T-cell (primary cell): ENCODE data around the gene REXO4. TPM values are rescaled to one million over a fixed set of nuclear protein-coding genes. Genes with fewer than 3 reads are reported as not detected.

Source experiments
- ATAC-seq, 4 experiments: fragments of 200-7000 bp in 3 of 4; fragments of 150-1000 bp in 1 of 4; cut with Tn5 transposase; replicated peaks in 1 of 4; 1 replicate in 3 of 4; 2 replicates in 1 of 4; pipeline ENCODE4 v1.10.0; 2021; ENCODE audit warnings: moderate library complexity in 3 of 4, mild to moderate bottlenecking in 2 of 4, moderate number of reproducible peaks in 1 of 4
- CTCF ChIA-PET, 2 donors: fragments of 300-600 bp; sonication (Branson Sonifier 250); formaldehyde crosslinking; loops; one replicate each; lab custom pipeline; 2022; ENCODE audit warnings: antibody characterized with exemption in 2 of 2; lab: Charles Lee
- POLR2A ChIA-PET, 2 donors: fragments of 300-600 bp; sonication (Branson Sonifier 250); formaldehyde crosslinking; loops; one replicate each; lab custom pipeline; 2022; ENCODE audit warnings: antibody characterized with exemption in 2 of 2; lab: Charles Lee
- DNase-seq, 35 experiments: peaks; one replicate each; pipeline versions ENCODE4 v3.0.0 to v3.0.0-alpha.2; 2013 to 2023
- H3K27ac ChIP-seq: one replicate; pipeline ENCODE4 v1.5.1; 2013; ENCODE audit warnings: low read length
- H3K27me3 ChIP-seq, 2 experiments: replicated peaks in 1 of 2; 1 replicate in 1 of 2; 2 replicates in 1 of 2; pipeline versions ENCODE4 v1.6.1 to v1.7.0; 2013; ENCODE audit warnings: low read length in 1 of 2, mixed read lengths in 1 of 2; ENCODE audit not compliant: control insufficient read depth in 2 of 2, insufficient read depth in 2 of 2; ENCODE audit errors: extremely low read depth in 1 of 2
- H3K36me3 ChIP-seq, 2 donors: 1 replicate in 1 of 2; 2 replicates in 1 of 2; pipeline versions ENCODE4 v1.6.1 to v1.7.0; 2013; ENCODE audit warnings: low read length in 1 of 2; ENCODE audit not compliant: control insufficient read depth in 2 of 2, insufficient read depth in 1 of 2; ENCODE audit errors: extremely low read depth in 1 of 2
- H3K4me1 ChIP-seq, 2 experiments: 1 replicate in 1 of 2; 2 replicates in 1 of 2; pipeline versions ENCODE4 v1.6.1 to v1.7.0; 2013; ENCODE audit warnings: low read length in 2 of 2, mixed read lengths in 1 of 2; ENCODE audit not compliant: insufficient read depth in 2 of 2, control insufficient read depth in 1 of 2; ENCODE audit errors: extremely low read depth in 1 of 2
- H3K4me3 ChIP-seq, 2 donors: 1 replicate in 1 of 2; 2 replicates in 1 of 2; pipeline versions ENCODE4 v1.5.1 to v1.7.0; 2013; ENCODE audit warnings: mild to moderate bottlenecking in 2 of 2, low read length in 1 of 2, moderate library complexity in 1 of 2; ENCODE audit not compliant: control insufficient read depth in 1 of 2; ENCODE audit errors: extremely low read depth in 1 of 2
- H3K9me3 ChIP-seq: 2 replicates; pipeline ENCODE4 v1.7.0; 2013
- H3K27ac Mint-ChIP-seq, 2 donors: one replicate each; pipeline ENCODE4 v1.8.0; 2020 to 2021; ENCODE audit warnings: mild to moderate bottlenecking in 2 of 2, mixed read lengths in 2 of 2
- H3K27me3 Mint-ChIP-seq, 2 donors: one replicate each; pipeline ENCODE4 v1.8.0; 2021 to 2022; ENCODE audit warnings: mixed read lengths in 2 of 2
- H3K36me3 Mint-ChIP-seq: one replicate; pipeline ENCODE4 v1.8.0; 2021; ENCODE audit warnings: mixed read lengths
- H3K4me1 Mint-ChIP-seq, 3 donors: one replicate each; pipeline ENCODE4 v1.8.0; 2020 to 2022; ENCODE audit warnings: mixed read lengths in 3 of 3, mild to moderate bottlenecking in 1 of 3
- H3K4me3 Mint-ChIP-seq, 3 donors: one replicate each; pipeline ENCODE4 v1.8.0; 2020 to 2022; ENCODE audit warnings: mild to moderate bottlenecking in 3 of 3, mixed read lengths in 3 of 3, moderate library complexity in 3 of 3
- H3K9me3 Mint-ChIP-seq, 3 donors: one replicate each; pipeline ENCODE4 v1.8.0; 2020 to 2022; ENCODE audit warnings: mixed read lengths in 3 of 3
- WGBS: methylation state at CpG from one replicate; pipeline ENCODE4 v1.1.5; 2013; ENCODE audit warnings: missing lambda C conversion rate; ENCODE audit not compliant: insufficient coverage; 5-methylcytosine and 5-hydroxymethylcytosine counted together
- total RNA-seq, 35 experiments: library from RNA in 6 of 35; stranded (reverse) in 6 of 35; fragments of 120-200 nt in 1 of 35; gene quantifications; one replicate each; pipeline versions ENCODE4 v1.2.1 to v1.2.4 and lab custom pipeline; 2013 to 2026

The REXO4 gene
- total RNA-seq, 5 donors from 2014 or later (not counting 1 experiment from before 2014, with no cell fraction given) = 23.6 to 44.5 (median 34.9) TPM

- Histone ChIP-seq H3K4me3 (no peak overlapping the region), H3K9me3 (no peaks in the 10 kb centered on the region), H3K27me3 (peaks cover 0 to 15% of the 10 kb centered on the region in 2 experiments), H3K27ac (no peak overlapping the region), H3K4me1 (no peaks in the 10 kb centered on the region), H3K36me3 (no peaks in the 10 kb centered on the region)
- no peaks in the 10 kb centered on the region for H3K9me3 Mint-ChIP-seq
- no peak overlapping the region for H3K27ac Mint-ChIP-seq
- ATAC-seq (no peak), DNase-seq (no peak)
- ChIA-PET POLR2A (no interaction called here), CTCF (no interaction called here)
- no peak overlapping the region for H3K4me3 Mint-ChIP-seq
- 82% methylated on average over 12 of the region's 14 CpGs for WGBS
- no peaks in the 10 kb centered on the region for H3K36me3 Mint-ChIP-seq
- peaks cover 0 to 8% of the 10 kb centered on the region in 2 donors for H3K27me3 Mint-ChIP-seq
- no peaks in the 10 kb centered on the region for H3K4me1 Mint-ChIP-seq
Measured at GRCh38 chr9:133385452-133385851, 32.4 kb downstream of the REXO4 start.

- Mint-ChIP-seq H3K27me3 (peaks cover 0 to 4% of the 10 kb centered on the region in 2 donors), H3K36me3 (no peaks in the 10 kb centered on the region), H3K4me3 (no peak overlapping the region), H3K27ac (no peak overlapping the region), H3K9me3 (no peaks in the 10 kb centered on the region), H3K4me1 (no peaks in the 10 kb centered on the region)
- Histone ChIP-seq H3K9me3 (no peaks in the 10 kb centered on the region), H3K27ac (no peak overlapping the region), H3K27me3 (peaks cover 0 to 11% of the 10 kb centered on the region in 2 experiments), H3K4me1 (no peaks in the 10 kb centered on the region), H3K36me3 (no peaks in the 10 kb centered on the region), H3K4me3 (no peak overlapping the region)
- CTCF ChIA-PET = no interaction called here
- POLR2A ChIA-PET = no interaction called here
- ATAC-seq (no peak), DNase-seq (no peak)
- 91% methylated on average over 13 of the region's 17 CpGs for WGBS
Measured at GRCh38 chr9:133384736-133385321, 33.0 kb downstream of the REXO4 start.

- ATAC-seq (no peak), DNase-seq (no peak)
- H3K4me3 ChIP-seq = no peak overlapping the region
- H3K9me3 Mint-ChIP-seq = no peaks in the 10 kb centered on the region
- H3K36me3 ChIP-seq = no peaks in the 10 kb centered on the region
- no peaks in the 10 kb centered on the region for H3K27me3 ChIP-seq
- H3K27ac Mint-ChIP-seq = no peak overlapping the region
- H3K27ac ChIP-seq = no peak overlapping the region
- no peaks in the 10 kb centered on the region for H3K27me3 Mint-ChIP-seq
- no peaks in the 10 kb centered on the region for H3K4me1 ChIP-seq
- no peaks in the 10 kb centered on the region for H3K36me3 Mint-ChIP-seq
- H3K4me3 Mint-ChIP-seq = no peak overlapping the region
- ChIA-PET POLR2A (no interaction called here), CTCF (interaction anchor here in 1 of 2 donors (0.5 kb wide), 1 partner anchor 195 kb away, joined by 4 read pairs; no protein-coding TSS in a partner anchor)
- H3K9me3 ChIP-seq = no peaks in the 10 kb centered on the region
- WGBS = 67% methylated on average over 3 of the region's 3 CpGs
- no peaks in the 10 kb centered on the region for H3K4me1 Mint-ChIP-seq
Measured at GRCh38 chr9:133383438-133383837, 34.4 kb downstream of the REXO4 start.

- Mint-ChIP-seq H3K36me3 (no peaks in the 10 kb centered on the region), H3K27ac (no peak overlapping the region), H3K9me3 (no peaks in the 10 kb centered on the region), H3K4me1 (no peaks in the 10 kb centered on the region), H3K4me3 (no peak overlapping the region), H3K27me3 (no peaks in the 10 kb centered on the region)
- H3K4me3 ChIP-seq = no peak overlapping the region
- no peak for DNase-seq
- POLR2A ChIA-PET = no interaction called here
- no peaks in the 10 kb centered on the region for H3K4me1 ChIP-seq
- CTCF ChIA-PET = no interaction called here
- no peak overlapping the region for H3K27ac ChIP-seq
- H3K27me3 ChIP-seq = no peaks in the 10 kb centered on the region
- no peak for ATAC-seq
- H3K9me3 ChIP-seq = no peaks in the 10 kb centered on the region
- 78% methylated on average over 4 of the region's 4 CpGs for WGBS
- no peaks in the 10 kb centered on the region for H3K36me3 ChIP-seq
Measured at GRCh38 chr9:133382507-133383141, 35.2 kb downstream of the REXO4 start.

- no peak for ATAC-seq
- H3K27ac ChIP-seq = no peak overlapping the region
- ChIA-PET CTCF (interaction anchor here in 1 of 2 donors (1.2 kb wide), 1 partner anchor 10 kb away, joined by 5 read pairs; no protein-coding TSS in a partner anchor), POLR2A (no interaction called here)
- no peaks in the 10 kb centered on the region for H3K9me3 ChIP-seq
- Mint-ChIP-seq H3K36me3 (no peaks in the 10 kb centered on the region), H3K27me3 (no peaks in the 10 kb centered on the region), H3K4me1 (peaks cover 0 to 1% (median 0%) of the 10 kb centered on the region in 3 donors), H3K27ac (no peak overlapping the region), H3K9me3 (no peaks in the 10 kb centered on the region), H3K4me3 (no peak overlapping the region)
- peaks cover 2 to 9% of the 10 kb centered on the region in 2 experiments for H3K4me1 ChIP-seq
- H3K36me3 ChIP-seq = no peaks in the 10 kb centered on the region
- no peak overlapping the region for H3K4me3 ChIP-seq
- WGBS = no CpG with 5 or more reads among the region's 4 CpGs
- H3K27me3 ChIP-seq = no peaks in the 10 kb centered on the region
- DNase-seq = no peak
Measured at GRCh38 chr9:133380734-133381133, 37.1 kb downstream of the REXO4 start.

GRCh38 chr9:133379153-133380086 lies 38.4 kb downstream of the REXO4 start:
- ATAC-seq (no peak), DNase-seq (no peak)
- H3K27me3 Mint-ChIP-seq = no peaks in the 10 kb centered on the region
- Histone ChIP-seq H3K27ac (no peak overlapping the region), H3K9me3 (no peaks in the 10 kb centered on the region), H3K27me3 (no peaks in the 10 kb centered on the region), H3K4me1 (peaks cover 9 to 18% of the 10 kb centered on the region in 2 experiments), H3K4me3 (no peak overlapping the region), H3K36me3 (no peaks in the 10 kb centered on the region)
- 93% methylated on average over 9 of the region's 14 CpGs for WGBS
- H3K36me3 Mint-ChIP-seq = peaks cover 4% of the 10 kb centered on the region
- ChIA-PET CTCF (interaction anchor here in 1 of 2 donors (0.5 to 0.7 kb wide), 2 partner anchors 19 to 785 kb away, joined by 3 read pairs; no protein-coding TSS in a partner anchor), POLR2A (no interaction called here)
- H3K4me1 Mint-ChIP-seq = peaks cover 7 to 8% (median 7%) of the 10 kb centered on the region in 3 donors
- no peaks in the 10 kb centered on the region for H3K9me3 Mint-ChIP-seq
- no peak overlapping the region for H3K27ac Mint-ChIP-seq
- no peak overlapping the region for H3K4me3 Mint-ChIP-seq
